H1 (cell line): ENCODE results near the gene TNRC6C.

Source experiments
- EZH2 ChIP-seq: fragments of 200-600 bp; sonication (generic); IDR thresholded peaks from 2 replicates; pipeline ENCODE4 v1.7.1; 2012; ENCODE audit warnings: low read depth, mild to moderate bottlenecking, moderate library complexity, low read length, inconsistent platforms; ENCODE audit not compliant: severe bottlenecking
- FOSL1 ChIP-seq: IDR thresholded peaks from 2 replicates; pipeline ENCODE4 v1.6.1; 2011; ENCODE audit warnings: mild to moderate bottlenecking, low read depth, low read length, moderate library complexity; ENCODE audit not compliant: insufficient read depth
- GTF2F1 ChIP-seq: IDR thresholded peaks from 2 replicates; pipeline ENCODE4 v1.6.1; 2012; ENCODE audit warnings: low read depth, low read length, improper control_type of control experiment, borderline replicate concordance
- NRF1 ChIP-seq: IDR thresholded peaks from 2 replicates; pipeline ENCODE4 v1.6.1; 2011; ENCODE audit warnings: mild to moderate bottlenecking, low read depth, low read length, improper control_type of control experiment
- SP1 ChIP-seq: IDR thresholded peaks from 2 replicates; pipeline ENCODE4 v1.6.1; 2011; ENCODE audit warnings: low read depth, low read length
- ZNF274 ChIP-seq: IDR thresholded peaks from 2 replicates; pipeline ENCODE4 v1.7.0; 2012; ENCODE audit warnings: low read length, borderline replicate concordance; ENCODE audit errors: extremely low read depth
- TF ChIP-seq, protein P1 (sequence below), 3 experiments: IDR thresholded peaks; 1 replicate in 2 of 3; 2 replicates in 1 of 3; pipeline versions ENCODE4 v1.5.1 to v1.6.1; 2011; ENCODE audit warnings: low read length in 3 of 3, mild to moderate bottlenecking in 3 of 3, inconsistent platforms in 2 of 3, low read depth in 1 of 3, moderate library complexity in 1 of 3; ENCODE audit not compliant: insufficient read depth in 1 of 3; ENCODE audit errors: control extremely low read depth in 1 of 3
- TF ChIP-seq, protein P2 (sequence below): IDR thresholded peaks from 2 replicates; pipeline ENCODE4 v1.6.1; 2011; ENCODE audit warnings: low read length, improper control_type of control experiment
- TF ChIP-seq, protein P3 (sequence below): IDR thresholded peaks from 2 replicates; pipeline ENCODE4 v1.6.1; 2012; ENCODE audit warnings: low read length, inconsistent platforms

DNA sequence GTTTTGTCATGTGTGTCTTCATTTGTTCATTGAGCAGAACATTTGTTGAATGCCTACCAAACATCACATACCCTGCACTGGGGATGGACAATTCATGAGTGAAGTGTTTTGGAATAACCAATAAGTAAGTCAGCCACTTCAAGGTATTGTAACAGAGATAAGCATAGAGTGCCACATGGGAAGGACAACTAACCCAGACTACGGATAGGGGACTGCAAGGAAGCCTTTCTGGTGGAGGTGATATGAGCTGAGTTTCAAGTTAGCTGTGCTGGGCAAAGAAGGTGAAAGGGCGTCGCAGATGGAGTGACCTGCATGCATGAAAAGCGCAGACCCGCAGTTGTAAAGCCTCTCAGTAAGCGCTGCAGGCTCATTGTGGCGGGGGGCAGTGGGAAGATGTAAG, 78.8 kb downstream of the TNRC6C start:
- TF ChIP-seq EZH2 (no peak), FOSL1 (no peak), GTF2F1 (no peak), NRF1 (no peak), SP1 (no peak), ZNF274 (no peak)
- TF ChIP-seq, protein P1, sequence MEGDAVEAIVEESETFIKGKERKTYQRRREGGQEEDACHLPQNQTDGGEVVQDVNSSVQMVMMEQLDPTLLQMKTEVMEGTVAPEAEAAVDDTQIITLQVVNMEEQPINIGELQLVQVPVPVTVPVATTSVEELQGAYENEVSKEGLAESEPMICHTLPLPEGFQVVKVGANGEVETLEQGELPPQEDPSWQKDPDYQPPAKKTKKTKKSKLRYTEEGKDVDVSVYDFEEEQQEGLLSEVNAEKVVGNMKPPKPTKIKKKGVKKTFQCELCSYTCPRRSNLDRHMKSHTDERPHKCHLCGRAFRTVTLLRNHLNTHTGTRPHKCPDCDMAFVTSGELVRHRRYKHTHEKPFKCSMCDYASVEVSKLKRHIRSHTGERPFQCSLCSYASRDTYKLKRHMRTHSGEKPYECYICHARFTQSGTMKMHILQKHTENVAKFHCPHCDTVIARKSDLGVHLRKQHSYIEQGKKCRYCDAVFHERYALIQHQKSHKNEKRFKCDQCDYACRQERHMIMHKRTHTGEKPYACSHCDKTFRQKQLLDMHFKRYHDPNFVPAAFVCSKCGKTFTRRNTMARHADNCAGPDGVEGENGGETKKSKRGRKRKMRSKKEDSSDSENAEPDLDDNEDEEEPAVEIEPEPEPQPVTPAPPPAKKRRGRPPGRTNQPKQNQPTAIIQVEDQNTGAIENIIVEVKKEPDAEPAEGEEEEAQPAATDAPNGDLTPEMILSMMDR (IDR thresholded peaks at IDR 0.05; ENCODE audit: control extremely low read depth in 1 of 3, insufficient read depth in 1 of 3, low read depth in 1 of 3, low read length in 3 of 3): no peak
- TF ChIP-seq, protein P2, sequence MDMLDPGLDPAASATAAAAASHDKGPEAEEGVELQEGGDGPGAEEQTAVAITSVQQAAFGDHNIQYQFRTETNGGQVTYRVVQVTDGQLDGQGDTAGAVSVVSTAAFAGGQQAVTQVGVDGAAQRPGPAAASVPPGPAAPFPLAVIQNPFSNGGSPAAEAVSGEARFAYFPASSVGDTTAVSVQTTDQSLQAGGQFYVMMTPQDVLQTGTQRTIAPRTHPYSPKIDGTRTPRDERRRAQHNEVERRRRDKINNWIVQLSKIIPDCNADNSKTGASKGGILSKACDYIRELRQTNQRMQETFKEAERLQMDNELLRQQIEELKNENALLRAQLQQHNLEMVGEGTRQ: no peak
- TF ChIP-seq, protein P3, sequence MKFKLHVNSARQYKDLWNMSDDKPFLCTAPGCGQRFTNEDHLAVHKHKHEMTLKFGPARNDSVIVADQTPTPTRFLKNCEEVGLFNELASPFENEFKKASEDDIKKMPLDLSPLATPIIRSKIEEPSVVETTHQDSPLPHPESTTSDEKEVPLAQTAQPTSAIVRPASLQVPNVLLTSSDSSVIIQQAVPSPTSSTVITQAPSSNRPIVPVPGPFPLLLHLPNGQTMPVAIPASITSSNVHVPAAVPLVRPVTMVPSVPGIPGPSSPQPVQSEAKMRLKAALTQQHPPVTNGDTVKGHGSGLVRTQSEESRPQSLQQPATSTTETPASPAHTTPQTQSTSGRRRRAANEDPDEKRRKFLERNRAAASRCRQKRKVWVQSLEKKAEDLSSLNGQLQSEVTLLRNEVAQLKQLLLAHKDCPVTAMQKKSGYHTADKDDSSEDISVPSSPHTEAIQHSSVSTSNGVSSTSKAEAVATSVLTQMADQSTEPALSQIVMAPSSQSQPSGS: no peak
